GM10248 (cell line): ENCODE data around the gene PARD3B.

Experiments used
- CTCF ChIA-PET: fragments of 300-600 bp; sonication (Branson Sonifier 250); formaldehyde crosslinking; extraction: SDS; loops from one replicate; lab custom pipeline; 2021; ENCODE audit warnings: antibody characterized with exemption; lab: Yijun Ruan, JAX
- POLR2A ChIA-PET: fragments of 350-650 bp; sonication (Branson Sonifier 250); formaldehyde crosslinking; extraction: SDS; loops from one replicate; lab custom pipeline; 2020; ENCODE audit warnings: antibody characterized with exemption; lab: Yijun Ruan, JAX
- DNase-seq: peaks from one replicate; pipeline ENCODE4 v3.0.0; 2012; ENCODE audit errors: extremely low spot score
- CTCF ChIP-seq: IDR thresholded peaks from 2 replicates; pipeline ENCODE4 v1.5.1; 2012; ENCODE audit warnings: mild to moderate bottlenecking, low read depth; ENCODE audit errors: extremely low read depth, missing control alignments, control extremely low read depth

PARD3B gene

GRCh38 chr2:204869132-204869823 lies 324.0 kb downstream of the PARD3B start:
- ChIA-PET CTCF (no interaction called here), POLR2A (no interaction called here)
- DNase-seq, result no peak
- TF ChIP-seq CTCF, result no peak

GRCh38 chr2:204870053-204870452 lies 324.8 kb downstream of the PARD3B start:
- CTCF ChIA-PET, result no interaction called here
- no peak for TF ChIP-seq CTCF
- POLR2A ChIA-PET, result no interaction called here
- no peak for DNase-seq

- no peak for TF ChIP-seq CTCF
- no peak for DNase-seq
- ChIA-PET POLR2A (no interaction called here), CTCF (no interaction called here)
Observed at GRCh38 chr2:204871231-204871953, 326.1 kb downstream of the PARD3B start.

- no peak for TF ChIP-seq CTCF
- no peak for DNase-seq
- ChIA-PET CTCF (no interaction called here), POLR2A (no interaction called here)
Observed at GRCh38 chr2:204876311-204876710, 331.0 kb downstream of the PARD3B start.

- CTCF ChIA-PET, result interaction anchor here (1.8 kb wide), 1 partner anchor 11 kb away, joined by 6 read pairs; no protein-coding TSS in a partner anchor
- DNase-seq, result no peak
- TF ChIP-seq CTCF, result no peak
- POLR2A ChIA-PET, result no interaction called here
Observed at GRCh38 chr2:204877691-204878090, 332.4 kb downstream of the PARD3B start.

GRCh38 chr2:204880928-204881327 lies 335.7 kb downstream of the PARD3B start:
- ChIA-PET POLR2A (no interaction called here), CTCF (no interaction called here)
- DNase-seq, result no peak
- TF ChIP-seq CTCF, result no peak
